ENCODE measurements around the gene GLYATL1. TPM values are rescaled to one million over a fixed set of nuclear protein-coding genes. Genes with fewer than 3 reads are reported as not detected.
A peak's percentile ranks its signal among the peaks of the same experiment; 100 is the strongest.

Gene GLYATL1
- total and polyA plus RNA-seq, 2 of the 13 experiments (the other 11 are each of a cell fraction or from before 2014, with no cell fraction given) = 0.17 TPM; not detected in 1

DNA sequence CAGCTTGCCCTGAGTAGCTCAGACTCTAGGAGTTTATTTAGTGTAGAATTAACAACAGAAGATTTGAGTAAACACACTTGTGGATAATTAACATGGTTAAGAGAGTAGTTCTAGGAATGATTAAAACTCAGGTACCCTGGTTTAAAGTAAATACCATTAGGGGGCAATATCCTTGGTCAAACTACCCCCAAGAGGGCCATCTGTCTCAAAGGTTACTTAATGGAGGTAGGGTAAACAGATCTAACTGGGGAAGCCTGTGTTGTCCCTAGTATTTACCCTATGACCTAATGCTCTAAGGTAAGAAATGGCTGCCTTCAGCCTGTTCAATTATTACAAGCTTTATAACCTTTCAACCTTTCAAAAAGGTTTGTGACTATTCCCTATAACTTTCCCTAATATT is 10.6 kb upstream of the GLYATL1 start:
- DNase-seq (ENCODE audit: low spot score) (no peak), ATAC-seq (no peak), FAIRE-seq (no peak)
- peak overlapping the region; percentile 53; the same call in 1 of the 2 replicates for H3K4me2 ChIP-seq (ENCODE audit: low read depth, low read length)
- in situ Hi-C loops (cut with HindIII; ENCODE audit: extremely low pct_ligation_motif_present, low pct_unique_long_range_greater_than_20kb) (no loop called here), intact Hi-C loops (cut with micrococcal nuclease; ENCODE audit: unreplicated experiment) (loop anchor here (10.0 kb wide), 1 partner anchor 164 kb away; no protein-coding TSS in a partner anchor)
- H3K9me3 ChIP-seq (ENCODE audit: low read length) = no peaks in the 10 kb centered on the region
- no peaks in the 10 kb centered on the region for H4K20me1 ChIP-seq (ENCODE audit: insufficient read depth, low read length)
- CTCF ChIA-PET (ENCODE audit: low intra/inter-chr PET ratio, low total read pairs) = no interaction called here
- no TSS peak for BruUV-seq (replicated peaks)
- no peak overlapping the region for H3K4me3 ChIP-seq (replicated peaks in 1 of 3; ENCODE audit: insufficient read depth in 1 of 3, low read depth in 2 of 3, low read length in 3 of 3)
- H3K27me3 ChIP-seq (ENCODE audit: control insufficient read depth in 1 of 2, insufficient read depth in 2 of 2, low read length in 2 of 2) = peaks cover 2 to 9% of the 10 kb centered on the region in 2 experiments; a peak in 3 of 5 replicates
- H3K27ac ChIP-seq (ENCODE audit: extremely low read length, insufficient read depth, low read length) = no peak overlapping the region
- no peaks in the 10 kb centered on the region for H3K36me3 ChIP-seq (replicated peaks in 1 of 2; ENCODE audit: control insufficient read depth in 1 of 2, insufficient read depth in 2 of 2, low read length in 2 of 2)
- no peaks in the 10 kb centered on the region for H3K79me2 ChIP-seq (ENCODE audit: insufficient read depth, low read length)
- POLR2A ChIA-PET = no interaction called here
- no peak overlapping the region for H2AFZ ChIP-seq (ENCODE audit: low read length)
- H3K9ac ChIP-seq (ENCODE audit: insufficient read depth, low read depth, low read length) = no peak overlapping the region
- H3K4me1 ChIP-seq (ENCODE audit: insufficient read depth, low read length) = peaks cover 43% of the 10 kb centered on the region
- TF ChIP-seq SKI (IDR thresholded peaks at IDR 0.05; ENCODE audit: partially characterized antibody) (no peak), FLYWCH1 (CRISPR knock-in tag; IDR thresholded peaks at IDR 0.05) (no peak), ZNF44 (CRISPR knock-in tag; IDR thresholded peaks at IDR 0.05) (no peak), EEA1 (CRISPR knock-in tag; IDR thresholded peaks at IDR 0.05; ENCODE audit: borderline replicate concordance) (no peak), NR2F6 (IDR thresholded peaks at IDR 0.05) (peak; percentile 55), NR2F6 (CRISPR knock-in tag; IDR thresholded peaks at IDR 0.05) (no peak), BCL6 (CRISPR knock-in tag; IDR thresholded peaks at IDR 0.05) (peak; percentile 65), MXI1 (IDR thresholded peaks at IDR 0.05; ENCODE audit: borderline replicate concordance, low read depth, low read length) (no peak), ZNF550 (CRISPR knock-in tag; IDR thresholded peaks at IDR 0.05; ENCODE audit: borderline replicate concordance) (no peak), KLF13 (CRISPR knock-in tag; IDR thresholded peaks at IDR 0.05) (no peak), SOX5 (CRISPR knock-in tag; IDR thresholded peaks at IDR 0.05; ENCODE audit: borderline replicate concordance) (no peak), ZFY (CRISPR knock-in tag; IDR thresholded peaks at IDR 0.05) (no peak)
- TF ChIP-seq, protein P1, sequence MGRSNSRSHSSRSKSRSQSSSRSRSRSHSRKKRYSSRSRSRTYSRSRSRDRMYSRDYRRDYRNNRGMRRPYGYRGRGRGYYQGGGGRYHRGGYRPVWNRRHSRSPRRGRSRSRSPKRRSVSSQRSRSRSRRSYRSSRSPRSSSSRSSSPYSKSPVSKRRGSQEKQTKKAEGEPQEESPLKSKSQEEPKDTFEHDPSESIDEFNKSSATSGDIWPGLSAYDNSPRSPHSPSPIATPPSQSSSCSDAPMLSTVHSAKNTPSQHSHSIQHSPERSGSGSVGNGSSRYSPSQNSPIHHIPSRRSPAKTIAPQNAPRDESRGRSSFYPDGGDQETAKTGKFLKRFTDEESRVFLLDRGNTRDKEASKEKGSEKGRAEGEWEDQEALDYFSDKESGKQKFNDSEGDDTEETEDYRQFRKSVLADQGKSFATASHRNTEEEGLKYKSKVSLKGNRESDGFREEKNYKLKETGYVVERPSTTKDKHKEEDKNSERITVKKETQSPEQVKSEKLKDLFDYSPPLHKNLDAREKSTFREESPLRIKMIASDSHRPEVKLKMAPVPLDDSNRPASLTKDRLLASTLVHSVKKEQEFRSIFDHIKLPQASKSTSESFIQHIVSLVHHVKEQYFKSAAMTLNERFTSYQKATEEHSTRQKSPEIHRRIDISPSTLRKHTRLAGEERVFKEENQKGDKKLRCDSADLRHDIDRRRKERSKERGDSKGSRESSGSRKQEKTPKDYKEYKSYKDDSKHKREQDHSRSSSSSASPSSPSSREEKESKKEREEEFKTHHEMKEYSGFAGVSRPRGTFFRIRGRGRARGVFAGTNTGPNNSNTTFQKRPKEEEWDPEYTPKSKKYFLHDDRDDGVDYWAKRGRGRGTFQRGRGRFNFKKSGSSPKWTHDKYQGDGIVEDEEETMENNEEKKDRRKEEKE (IDR thresholded peaks at IDR 0.05) = no peak
- TF ChIP-seq, protein P2, sequence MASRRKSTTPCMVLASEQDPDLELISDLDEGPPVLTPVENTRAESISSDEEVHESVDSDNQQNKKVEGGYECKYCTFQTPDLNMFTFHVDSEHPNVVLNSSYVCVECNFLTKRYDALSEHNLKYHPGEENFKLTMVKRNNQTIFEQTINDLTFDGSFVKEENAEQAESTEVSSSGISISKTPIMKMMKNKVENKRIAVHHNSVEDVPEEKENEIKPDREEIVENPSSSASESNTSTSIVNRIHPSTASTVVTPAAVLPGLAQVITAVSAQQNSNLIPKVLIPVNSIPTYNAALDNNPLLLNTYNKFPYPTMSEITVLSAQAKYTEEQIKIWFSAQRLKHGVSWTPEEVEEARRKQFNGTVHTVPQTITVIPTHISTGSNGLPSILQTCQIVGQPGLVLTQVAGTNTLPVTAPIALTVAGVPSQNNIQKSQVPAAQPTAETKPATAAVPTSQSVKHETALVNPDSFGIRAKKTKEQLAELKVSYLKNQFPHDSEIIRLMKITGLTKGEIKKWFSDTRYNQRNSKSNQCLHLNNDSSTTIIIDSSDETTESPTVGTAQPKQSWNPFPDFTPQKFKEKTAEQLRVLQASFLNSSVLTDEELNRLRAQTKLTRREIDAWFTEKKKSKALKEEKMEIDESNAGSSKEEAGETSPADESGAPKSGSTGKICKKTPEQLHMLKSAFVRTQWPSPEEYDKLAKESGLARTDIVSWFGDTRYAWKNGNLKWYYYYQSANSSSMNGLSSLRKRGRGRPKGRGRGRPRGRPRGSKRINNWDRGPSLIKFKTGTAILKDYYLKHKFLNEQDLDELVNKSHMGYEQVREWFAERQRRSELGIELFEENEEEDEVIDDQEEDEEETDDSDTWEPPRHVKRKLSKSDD (CRISPR knock-in tag; IDR thresholded peaks at IDR 0.05; ENCODE audit: low read depth) = no peak
- TF ChIP-seq, protein P3, sequence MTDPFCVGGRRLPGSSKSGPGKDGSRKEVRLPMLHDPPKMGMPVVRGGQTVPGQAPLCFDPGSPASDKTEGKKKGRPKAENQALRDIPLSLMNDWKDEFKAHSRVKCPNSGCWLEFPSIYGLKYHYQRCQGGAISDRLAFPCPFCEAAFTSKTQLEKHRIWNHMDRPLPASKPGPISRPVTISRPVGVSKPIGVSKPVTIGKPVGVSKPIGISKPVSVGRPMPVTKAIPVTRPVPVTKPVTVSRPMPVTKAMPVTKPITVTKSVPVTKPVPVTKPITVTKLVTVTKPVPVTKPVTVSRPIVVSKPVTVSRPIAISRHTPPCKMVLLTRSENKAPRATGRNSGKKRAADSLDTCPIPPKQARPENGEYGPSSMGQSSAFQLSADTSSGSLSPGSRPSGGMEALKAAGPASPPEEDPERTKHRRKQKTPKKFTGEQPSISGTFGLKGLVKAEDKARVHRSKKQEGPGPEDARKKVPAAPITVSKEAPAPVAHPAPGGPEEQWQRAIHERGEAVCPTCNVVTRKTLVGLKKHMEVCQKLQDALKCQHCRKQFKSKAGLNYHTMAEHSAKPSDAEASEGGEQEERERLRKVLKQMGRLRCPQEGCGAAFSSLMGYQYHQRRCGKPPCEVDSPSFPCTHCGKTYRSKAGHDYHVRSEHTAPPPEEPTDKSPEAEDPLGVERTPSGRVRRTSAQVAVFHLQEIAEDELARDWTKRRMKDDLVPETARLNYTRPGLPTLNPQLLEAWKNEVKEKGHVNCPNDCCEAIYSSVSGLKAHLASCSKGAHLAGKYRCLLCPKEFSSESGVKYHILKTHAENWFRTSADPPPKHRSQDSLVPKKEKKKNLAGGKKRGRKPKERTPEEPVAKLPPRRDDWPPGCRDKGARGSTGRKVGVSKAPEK (CRISPR knock-in tag; IDR thresholded peaks at IDR 0.05; ENCODE audit: borderline replicate concordance) = no peak
- TF ChIP-seq, protein P4, sequence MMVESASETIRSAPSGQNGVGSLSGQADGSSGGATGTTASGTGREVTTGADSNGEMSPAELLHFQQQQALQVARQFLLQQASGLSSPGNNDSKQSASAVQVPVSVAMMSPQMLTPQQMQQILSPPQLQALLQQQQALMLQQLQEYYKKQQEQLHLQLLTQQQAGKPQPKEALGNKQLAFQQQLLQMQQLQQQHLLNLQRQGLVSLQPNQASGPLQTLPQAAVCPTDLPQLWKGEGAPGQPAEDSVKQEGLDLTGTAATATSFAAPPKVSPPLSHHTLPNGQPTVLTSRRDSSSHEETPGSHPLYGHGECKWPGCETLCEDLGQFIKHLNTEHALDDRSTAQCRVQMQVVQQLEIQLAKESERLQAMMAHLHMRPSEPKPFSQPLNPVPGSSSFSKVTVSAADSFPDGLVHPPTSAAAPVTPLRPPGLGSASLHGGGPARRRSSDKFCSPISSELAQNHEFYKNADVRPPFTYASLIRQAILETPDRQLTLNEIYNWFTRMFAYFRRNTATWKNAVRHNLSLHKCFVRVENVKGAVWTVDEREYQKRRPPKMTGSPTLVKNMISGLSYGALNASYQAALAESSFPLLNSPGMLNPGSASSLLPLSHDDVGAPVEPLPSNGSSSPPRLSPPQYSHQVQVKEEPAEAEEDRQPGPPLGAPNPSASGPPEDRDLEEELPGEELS (CRISPR knock-in tag; IDR thresholded peaks at IDR 0.05) = 0 out of 2 replicates have a peak, but pooled peaks have one; percentile 44
